HL-60 (cell line): Measurements from ENCODE around the gene LDHAL6A.

Experiments
- CTCF ChIP-seq: IDR thresholded peaks from one replicate; pipeline ENCODE4 v1.5.1; 2011; ENCODE audit warnings: low read length, control low read depth, inconsistent platforms; ENCODE audit not compliant: insufficient read depth
- GABPA ChIP-seq: IDR thresholded peaks from 2 replicates; pipeline ENCODE4 v1.6.1; 2012; ENCODE audit warnings: low read depth
- REST ChIP-seq: IDR thresholded peaks from 2 replicates; pipeline ENCODE4 v1.6.1; 2012; ENCODE audit warnings: low read depth; ENCODE audit not compliant: insufficient replicate concordance

DNA sequence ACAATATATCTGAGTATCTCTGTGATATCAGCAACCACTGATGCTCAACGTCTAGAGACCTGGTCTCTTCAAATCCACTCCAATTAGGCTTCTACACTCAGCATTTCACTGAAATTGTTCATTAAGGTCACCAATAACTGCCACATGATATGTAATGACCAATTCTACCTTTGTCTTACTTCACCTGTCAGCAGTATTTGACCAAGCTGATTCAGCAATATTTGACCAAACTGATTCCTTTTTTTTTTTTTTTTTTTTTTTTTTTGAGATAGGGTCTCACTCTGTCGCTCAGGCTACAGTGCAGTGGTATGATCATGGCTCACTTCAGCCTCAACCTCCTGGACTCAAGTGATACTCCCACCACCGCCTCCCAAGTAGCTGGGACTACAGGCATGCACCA, 65.5 kb downstream of the LDHAL6A start:
- TF ChIP-seq CTCF, result no peak
- no peak for TF ChIP-seq GABPA
- TF ChIP-seq REST, result no peak
